Middle frontal gyrus (tissue), 1 donor: Measurements from ENCODE around the gene RGN.
"Not testable (repeated sequence)": the region's sequence is repeated elsewhere in the genome, so short reads cannot be mapped to it uniquely, and the experiment has no call there.

ENCODE experiments used
- DNase-seq: peaks from one replicate; pipeline ENCODE4 v3.0.0-alpha.2; 2015; ENCODE audit warnings: low spot score; ENCODE audit errors: extremely low spot score

RGN gene

DNA sequence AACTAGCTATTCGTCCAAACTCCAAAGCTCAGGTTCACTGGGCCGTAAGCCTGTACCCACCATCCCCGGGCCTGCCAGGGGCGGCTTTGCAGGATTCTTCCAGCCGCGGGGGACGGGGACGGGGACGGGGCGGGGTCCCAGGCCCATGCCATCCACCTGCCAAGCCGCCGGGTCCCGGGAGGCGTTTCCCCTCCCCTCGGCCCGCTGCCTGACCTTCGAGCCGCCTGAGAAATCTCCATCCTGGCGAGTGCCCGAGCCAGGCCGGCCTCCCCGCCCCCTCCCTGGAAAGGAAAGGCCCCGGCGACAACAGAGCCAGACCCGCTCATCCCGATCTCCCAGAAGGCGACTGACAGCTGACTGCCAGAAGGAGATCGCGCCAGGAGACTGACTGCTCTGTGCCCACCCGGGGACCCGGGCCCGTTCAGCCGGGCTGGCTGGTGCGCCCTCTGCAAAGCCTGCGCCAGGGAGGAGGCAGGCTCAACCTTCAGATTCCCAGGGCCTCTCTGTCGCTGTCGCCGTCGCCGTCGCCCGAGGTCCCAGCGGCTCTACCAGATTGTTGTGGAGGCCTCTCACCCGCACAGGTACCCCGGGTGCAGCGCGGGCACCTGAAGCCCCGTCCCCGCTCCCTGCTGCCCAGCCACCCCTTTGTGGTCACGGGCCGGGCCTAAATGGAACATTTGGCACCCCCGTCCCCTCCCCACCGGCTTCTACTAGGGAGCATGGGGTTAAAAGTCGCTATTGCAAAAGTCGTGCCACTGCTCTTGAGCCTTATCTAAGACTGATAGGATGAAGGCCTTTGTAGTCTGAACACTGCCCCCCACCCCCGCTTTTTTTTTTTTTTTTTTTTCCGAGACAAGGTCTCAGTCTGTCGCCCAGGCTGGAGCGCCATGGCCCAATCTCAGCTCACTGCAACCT lies at the start of gene RGN:
Gene RGN (plus strand): TSS at position 315 of the 915 bp plus-strand sequence. CDS start 2,702 bp downstream, outside the sequence.
- no peak for DNase-seq

- peak; percentile 59 for DNase-seq
Measured at GRCh38 chrX:47030339-47030738, 47.9 kb upstream of the RGN start.

GRCh38 chrX:47047989-47048388 lies 30.3 kb upstream of the RGN start:
- no peak for DNase-seq

- DNase-seq: no peak
Measured at GRCh38 chrX:47059142-47059874, 18.9 kb upstream of the RGN start.

DNA sequence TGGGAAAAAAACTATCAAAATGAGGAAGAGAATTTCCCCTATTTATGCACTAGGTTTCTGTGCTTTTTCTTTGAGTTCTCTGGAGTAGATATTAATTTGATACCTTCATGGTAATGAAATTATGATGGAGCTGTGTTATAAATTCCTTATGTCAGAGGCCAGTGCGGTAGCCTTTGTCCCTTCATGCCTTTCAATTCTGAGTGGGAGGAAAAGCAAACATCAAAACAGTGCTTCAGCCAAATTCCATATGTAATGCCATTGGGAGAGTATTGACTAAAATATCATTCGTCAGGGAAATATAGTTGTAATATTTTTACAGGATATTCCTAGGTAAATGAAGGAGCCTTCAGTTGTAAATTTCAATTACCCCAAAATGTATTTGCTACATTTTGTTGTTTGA lies 17.5 kb upstream of the RGN start:
- no peak for DNase-seq

DNA sequence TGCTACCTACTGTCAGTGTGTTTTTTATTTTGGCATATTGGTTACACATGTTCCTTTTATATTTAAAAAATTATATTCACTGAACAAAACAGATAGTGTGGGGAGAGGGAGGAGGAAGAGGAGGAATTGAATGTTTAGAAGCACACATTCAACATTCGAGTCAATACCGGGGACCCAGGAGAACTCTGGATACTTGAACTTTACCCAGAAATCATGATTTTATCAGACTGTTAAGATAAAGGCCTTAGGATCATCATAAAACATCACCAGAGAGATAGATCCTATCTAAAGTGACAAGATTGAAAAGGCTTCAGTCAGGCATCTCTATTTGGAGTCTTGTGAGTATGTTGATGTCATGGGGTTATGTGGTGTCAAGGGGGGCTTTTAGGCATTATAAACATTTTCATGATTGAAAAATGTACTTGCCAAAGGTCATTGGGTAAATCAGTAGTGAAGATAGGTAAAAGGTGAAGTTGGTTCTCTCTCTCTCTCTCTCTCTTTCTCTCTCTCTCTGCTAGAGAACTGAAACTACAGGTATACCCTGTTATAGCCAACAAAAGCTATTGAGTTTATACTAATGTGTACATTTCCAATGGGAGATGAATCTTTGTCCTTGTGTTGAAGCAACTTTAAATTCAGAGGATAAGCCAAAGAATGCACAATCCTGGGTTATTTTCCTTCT lies 16.9 kb upstream of the RGN start:
- no peak for DNase-seq

DNA sequence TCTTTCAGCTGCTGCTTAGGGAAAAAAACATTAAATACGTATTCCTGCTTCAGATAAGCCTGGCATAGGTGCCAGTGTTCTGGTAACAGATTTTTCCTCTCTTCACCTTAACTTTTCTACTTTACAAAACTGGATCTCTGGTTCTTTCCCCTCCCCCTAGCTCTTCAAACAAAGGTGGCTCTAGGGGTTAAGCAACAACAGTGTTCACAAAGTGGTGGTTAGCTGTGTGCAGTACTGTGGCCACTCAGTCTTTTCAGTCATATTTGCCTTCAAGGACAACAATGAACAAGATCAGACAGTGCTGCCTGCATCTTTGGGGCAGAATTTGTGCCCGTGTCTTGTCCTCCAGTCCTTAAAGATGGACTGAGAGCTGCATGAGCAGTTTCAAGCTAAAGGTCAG lies 15.1 kb upstream of the RGN start:
- no peak for DNase-seq

DNA sequence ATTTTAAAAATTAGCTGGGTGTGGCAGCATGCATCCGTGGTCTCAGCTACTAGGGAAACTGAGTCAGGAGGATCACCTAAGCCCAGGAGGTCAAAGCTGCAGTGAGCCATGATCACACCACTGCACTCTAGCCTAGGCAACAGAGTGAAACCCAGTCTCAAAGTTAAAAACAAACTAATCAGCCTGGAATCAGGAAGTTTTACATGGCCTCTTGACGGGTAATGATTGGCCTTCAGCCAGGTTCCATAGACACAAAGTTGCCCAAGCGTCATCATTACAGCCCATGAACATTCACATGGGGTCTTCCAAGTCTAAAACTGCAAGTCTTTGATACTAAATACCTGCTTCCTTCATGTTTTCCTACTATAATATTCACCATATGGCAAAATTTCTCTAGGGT lies 10.0 kb upstream of the RGN start:
- no peak for DNase-seq

DNA sequence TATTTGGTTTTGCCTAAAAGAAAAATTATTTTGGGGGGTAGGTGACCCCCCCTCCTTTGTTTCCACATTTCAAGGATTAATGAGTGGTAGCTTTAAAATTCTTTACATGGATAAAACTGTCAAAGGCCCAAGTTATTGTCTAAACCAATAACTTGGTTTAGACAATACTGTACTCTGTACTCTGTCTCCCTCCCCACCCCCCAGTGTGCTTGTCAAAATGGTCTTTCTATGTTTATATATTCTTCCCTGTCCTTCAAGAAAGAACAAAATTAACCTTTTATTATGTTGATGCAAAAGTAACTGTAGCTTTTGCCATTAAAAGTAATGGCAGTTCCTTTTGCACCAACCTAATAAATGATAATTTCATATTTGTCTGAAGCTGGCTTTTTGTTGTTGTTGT lies 9.5 kb upstream of the RGN start:
- no peak for DNase-seq

DNA sequence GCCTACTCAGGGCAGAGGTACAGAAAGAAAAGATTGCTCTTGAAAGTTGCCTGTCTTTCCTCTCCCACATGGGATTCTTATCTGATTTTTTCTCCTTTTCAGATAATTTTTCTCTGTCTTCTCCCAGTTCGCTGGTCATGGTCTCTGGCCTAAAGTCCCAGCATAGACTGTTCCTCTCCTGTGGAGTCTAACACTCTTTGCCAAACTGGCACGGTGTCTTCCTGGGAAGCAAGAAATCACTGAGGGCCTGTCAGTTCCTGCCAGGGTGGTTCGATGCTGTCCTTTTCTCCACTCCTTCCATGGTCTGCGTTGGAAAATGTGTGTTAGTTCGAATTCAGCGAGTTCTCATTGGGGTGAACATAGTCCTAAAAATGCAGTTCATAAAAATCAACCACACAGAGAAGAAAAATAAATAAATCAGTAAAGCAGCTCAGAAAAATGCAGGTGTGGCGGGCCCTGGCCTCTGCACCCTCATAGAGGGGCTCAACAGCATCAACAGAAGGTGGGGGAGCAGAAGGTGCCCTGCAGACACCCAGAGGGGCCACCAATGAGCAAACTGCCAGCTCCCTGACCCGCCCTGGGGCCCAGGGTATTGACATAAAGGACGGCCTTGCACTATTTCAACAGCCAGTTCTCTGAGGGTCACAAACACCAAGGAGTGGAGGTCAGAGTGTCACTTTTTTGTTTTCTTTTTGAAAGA lies 2.1 kb downstream of the RGN start:
- no peak for DNase-seq

- no peak for DNase-seq
Measured at GRCh38 chrX:47080915-47081236, 2.6 kb downstream of the RGN start.

GRCh38 chrX:47091149-47091775 lies 13.0 kb downstream of the RGN start:
- DNase-seq: no peak

DNA sequence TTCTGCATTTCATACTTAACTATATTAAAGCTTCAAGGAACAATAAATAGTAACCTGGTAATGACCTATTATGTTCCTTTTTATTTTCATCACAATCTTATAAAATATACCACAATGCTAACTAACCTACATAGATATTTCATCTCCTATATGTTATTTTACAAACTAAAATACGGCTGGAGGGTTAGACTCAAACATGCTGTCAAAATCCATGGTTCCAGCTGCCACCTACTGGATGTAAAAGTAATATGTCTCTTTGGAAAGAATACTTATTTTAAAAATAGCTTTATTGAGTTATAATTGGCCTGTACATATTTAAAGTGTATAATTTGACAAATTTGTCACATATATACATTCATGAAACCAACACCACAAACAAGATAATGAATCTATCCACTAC lies 15.0 kb downstream of the RGN start:
- no peak for DNase-seq

- no peak for DNase-seq
Measured at GRCh38 chrX:47093860-47094259, 15.6 kb downstream of the RGN start.

- no peak for DNase-seq
Measured at GRCh38 chrX:47097018-47097417, 18.8 kb downstream of the RGN start.

- DNase-seq: no peak
Measured at GRCh38 chrX:47098338-47099094, 20.3 kb downstream of the RGN start.

DNA sequence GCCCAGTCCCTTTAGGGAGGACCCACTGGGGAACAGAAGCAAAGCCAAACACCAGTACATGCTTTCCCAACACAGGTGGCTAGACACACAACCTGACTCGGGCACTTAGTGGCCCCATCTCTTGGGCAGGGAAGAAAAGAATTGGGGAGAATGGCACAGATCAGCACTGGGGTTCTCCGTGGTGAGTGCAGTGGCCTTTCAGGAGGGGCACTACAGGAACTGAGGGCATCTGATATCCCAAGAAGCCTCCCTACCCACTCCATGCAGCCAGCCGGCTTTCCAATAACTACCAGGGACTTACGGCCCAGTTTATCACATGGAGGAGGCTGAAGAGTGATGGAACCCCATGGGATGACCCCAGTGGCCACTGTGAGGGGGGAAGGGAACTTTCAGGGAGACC lies 23.0 kb downstream of the RGN start:
- no peak for DNase-seq

DNA sequence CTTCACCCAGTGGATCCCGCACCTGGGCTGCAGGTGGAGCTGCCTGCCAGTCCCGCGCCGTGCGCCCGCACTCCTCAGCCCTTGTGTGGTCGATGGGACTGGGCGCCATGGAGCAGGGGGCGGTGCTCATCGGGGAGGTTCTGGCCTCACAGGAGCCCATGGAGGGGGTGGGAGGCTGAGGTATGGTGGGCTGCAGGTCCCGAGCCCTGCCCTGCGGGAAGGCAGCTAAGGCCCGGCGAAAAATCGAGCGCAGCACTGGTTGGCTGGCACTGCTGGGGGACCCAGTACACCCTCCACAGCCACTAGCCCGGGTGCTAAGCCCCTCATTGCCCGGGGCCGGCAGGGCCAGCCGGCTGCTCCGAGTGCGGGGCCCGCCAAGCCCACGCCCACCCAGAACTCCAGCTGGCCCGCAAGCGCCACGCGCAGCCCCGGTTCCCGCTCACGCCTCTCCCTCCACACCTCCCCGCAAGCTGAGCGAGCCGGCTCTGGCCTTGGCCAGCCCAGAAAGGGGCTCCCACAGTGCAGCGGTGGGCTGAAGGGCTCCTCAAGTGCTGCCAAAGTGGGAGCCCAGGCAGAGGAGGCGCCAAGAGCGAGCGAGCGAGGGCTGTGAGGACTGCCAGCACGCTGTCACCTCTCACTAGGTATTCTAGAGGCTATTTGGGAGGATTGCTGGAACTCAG lies 32.8 kb downstream of the RGN start:
- not testable (repeated sequence) for DNase-seq

DNA sequence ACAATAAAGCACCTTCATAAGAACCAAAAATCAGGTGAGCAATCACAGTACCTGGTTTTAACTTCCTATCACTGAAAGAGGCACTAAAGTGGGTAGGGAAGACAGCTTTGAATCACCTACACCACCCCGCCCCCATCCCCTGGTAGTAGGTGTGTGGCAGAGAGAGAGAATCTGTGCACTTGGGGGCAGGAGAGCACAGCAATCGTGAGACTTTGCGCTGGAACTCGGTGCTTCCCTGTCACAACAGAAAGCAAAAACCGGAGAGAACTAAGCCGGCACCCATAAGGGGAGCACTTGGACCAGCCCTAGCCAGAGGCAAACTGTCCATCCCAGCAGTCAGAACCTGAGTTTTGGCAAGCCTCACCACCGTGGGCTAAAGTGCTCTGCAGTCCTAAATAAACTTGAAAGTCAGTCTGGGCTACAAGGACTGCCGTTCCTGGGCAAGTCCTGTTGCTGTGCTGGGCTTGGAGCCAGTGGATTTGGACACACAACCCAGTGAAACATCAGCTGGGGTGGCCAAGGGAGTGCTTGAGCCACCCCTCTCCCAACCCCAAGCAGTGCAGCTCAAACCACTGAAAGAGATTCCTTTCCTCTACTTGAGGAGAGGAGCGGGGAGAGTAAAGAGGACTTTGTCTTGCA lies 34.2 kb downstream of the RGN start:
- DNase-seq: no peak
